Hepatic stellate cell (primary cell): Measurements from ENCODE around the gene DGCR6L.
"Not testable (repeated sequence)": the region's sequence is repeated elsewhere in the genome, so short reads cannot be mapped to it uniquely, and the experiment has no call there.

Experiments
- DNase-seq: peaks from one replicate; pipeline ENCODE4 v3.0.0; 2011; ENCODE audit warnings: low spot score

The DGCR6L gene

GRCh38 chr22:20319745-20320658 is at the start of gene DGCR6L:
Gene DGCR6L, minus strand, starts transcription at chr22:20320060. Its CDS starts 72 bp downstream, at chr22:20319988.
- DNase-seq: peak; percentile 97

- DNase-seq: not testable (repeated sequence)
Measured at GRCh38 chr22:20368875-20369274, 49.0 kb upstream of the DGCR6L start.

- DNase-seq: not testable (repeated sequence)
Measured at GRCh38 chr22:20366841-20367240, 47.0 kb upstream of the DGCR6L start.

- not testable (repeated sequence) for DNase-seq
Measured at GRCh38 chr22:20364335-20365260, 44.7 kb upstream of the DGCR6L start.

- not testable (repeated sequence) for DNase-seq
Measured at GRCh38 chr22:20362403-20362802, 42.5 kb upstream of the DGCR6L start.

GRCh38 chr22:20361752-20362229 is 41.9 kb upstream of the DGCR6L start:
- DNase-seq: not testable (repeated sequence)

- not testable (repeated sequence) for DNase-seq
Measured at GRCh38 chr22:20360866-20361751, 41.2 kb upstream of the DGCR6L start.

- DNase-seq: not testable (repeated sequence)
Measured at GRCh38 chr22:20360261-20360660, 40.4 kb upstream of the DGCR6L start.

GRCh38 chr22:20358503-20359239 is 38.8 kb upstream of the DGCR6L start:
- not testable (repeated sequence) for DNase-seq

- not testable (repeated sequence) for DNase-seq
Measured at GRCh38 chr22:20357967-20358366, 38.1 kb upstream of the DGCR6L start.

- DNase-seq: not testable (repeated sequence)
Measured at GRCh38 chr22:20356906-20357305, 37.0 kb upstream of the DGCR6L start.

GRCh38 chr22:20355939-20356636 is 36.2 kb upstream of the DGCR6L start:
- not testable (repeated sequence) for DNase-seq

GRCh38 chr22:20354238-20354975 is 34.5 kb upstream of the DGCR6L start:
- DNase-seq: no peak

GRCh38 chr22:20352536-20352935 is 32.7 kb upstream of the DGCR6L start:
- not testable (repeated sequence) for DNase-seq

- DNase-seq: not testable (repeated sequence)
Measured at GRCh38 chr22:20346553-20346952, 26.7 kb upstream of the DGCR6L start.

GRCh38 chr22:20338291-20338690 is 18.4 kb upstream of the DGCR6L start:
- not testable (repeated sequence) for DNase-seq

GRCh38 chr22:20337807-20338206 is 17.9 kb upstream of the DGCR6L start:
- DNase-seq: not testable (repeated sequence)

GRCh38 chr22:20336561-20336960 is 16.7 kb upstream of the DGCR6L start:
- DNase-seq: not testable (repeated sequence)

GRCh38 chr22:20328569-20328930 is 8.7 kb upstream of the DGCR6L start:
- not testable (repeated sequence) for DNase-seq
